AG04449 (cell line): Measurements from ENCODE around the gene ARMC9.

Source experiments
- CTCF ChIA-PET: fragments of 350-600 bp; formaldehyde crosslinking; extraction: SDS; loops from one replicate; lab custom pipeline; 2021; ENCODE audit warnings: antibody characterized with exemption; lab: Yijun Ruan, JAX
- POLR2A ChIA-PET: fragments of 400-600, 350-600 bp; formaldehyde crosslinking; extraction: SDS; loops from one replicate; lab custom pipeline; 2020; ENCODE audit warnings: antibody characterized with exemption, inconsistent platforms; lab: Yijun Ruan, JAX
- DNase-seq: peaks from one replicate; pipeline ENCODE4 v3.0.0-alpha.2; 2010; ENCODE audit warnings: low read depth, low spot score
- H3K4me3 ChIP-seq: 2 replicates; pipeline ENCODE4 v1.5.1; 2011; ENCODE audit warnings: low read depth, mild to moderate bottlenecking, control low read depth, low read length
- CTCF ChIP-seq: IDR thresholded peaks from one replicate; pipeline ENCODE4 v1.5.1; 2011; ENCODE audit warnings: mild to moderate bottlenecking, moderate library complexity, low read length, control low read depth, inconsistent platforms; ENCODE audit not compliant: insufficient read depth; ENCODE audit errors: missing control alignments

ARMC9 gene

GRCh38 chr2:231341100-231341499 lies 142.7 kb downstream of the ARMC9 start:
- POLR2A ChIA-PET: no interaction called here
- DNase-seq: no peak
- no peak overlapping the region for H3K4me3 ChIP-seq
- CTCF ChIA-PET: no interaction called here
- TF ChIP-seq CTCF: no peak

- CTCF ChIA-PET: no interaction called here
- no peak for TF ChIP-seq CTCF
- no peak for DNase-seq
- POLR2A ChIA-PET: interaction anchor here (0.6 kb wide), 1 partner anchor 17 kb away, joined by 4 read pairs; no protein-coding TSS in a partner anchor
- H3K4me3 ChIP-seq: no peak overlapping the region
These were observed 143.8 kb downstream of the ARMC9 start for GRCh38 chr2:231342061-231342711.

GRCh38 chr2:231343006-231343710 lies 144.7 kb downstream of the ARMC9 start:
- DNase-seq: no peak
- CTCF ChIA-PET: no interaction called here
- TF ChIP-seq CTCF: no peak

GRCh38 chr2:231343988-231344387 lies 145.6 kb downstream of the ARMC9 start:
- CTCF ChIA-PET: interaction anchor here (1.2 kb wide), 1 partner anchor 62 kb away, joined by 3 read pairs; no protein-coding TSS in a partner anchor
- no peak for TF ChIP-seq CTCF
- no peak overlapping the region for H3K4me3 ChIP-seq
- POLR2A ChIA-PET: no interaction called here
- DNase-seq: no peak

More at GRCh38 chr2:231343006-231343710, 144.7 kb downstream of the ARMC9 start:
- POLR2A ChIA-PET: no interaction called here
- H3K4me3 ChIP-seq: no peak overlapping the region

- no peak for DNase-seq
- CTCF ChIA-PET: interaction anchor here (1.2 kb wide), 1 partner anchor 61 kb away, joined by 3 read pairs; no protein-coding TSS in a partner anchor
- no peak overlapping the region for H3K4me3 ChIP-seq
- POLR2A ChIA-PET: no interaction called here
- no peak for TF ChIP-seq CTCF
These were observed 146.4 kb downstream of the ARMC9 start for GRCh38 chr2:231344851-231345250.

GRCh38 chr2:231347081-231347480 lies 148.7 kb downstream of the ARMC9 start:
- TF ChIP-seq CTCF: no peak
- no peak overlapping the region for H3K4me3 ChIP-seq
- POLR2A ChIA-PET: no interaction called here
- no peak for DNase-seq
- CTCF ChIA-PET: interaction anchor here (1.1 kb wide), 1 partner anchor 50 kb away, joined by 3 read pairs; no protein-coding TSS in a partner anchor
